Measurements from ENCODE around the gene PCNT. TPM values are rescaled to one million over a fixed set of nuclear protein-coding genes. Genes with fewer than 3 reads are reported as not detected.

PCNT gene
- total and polyA plus RNA-seq, 9 of the 15 experiments (the other 6 are each of a cell fraction or from before 2014, with no cell fraction given), result 9.1 to 53.5 (median 31.3) TPM

DNA sequence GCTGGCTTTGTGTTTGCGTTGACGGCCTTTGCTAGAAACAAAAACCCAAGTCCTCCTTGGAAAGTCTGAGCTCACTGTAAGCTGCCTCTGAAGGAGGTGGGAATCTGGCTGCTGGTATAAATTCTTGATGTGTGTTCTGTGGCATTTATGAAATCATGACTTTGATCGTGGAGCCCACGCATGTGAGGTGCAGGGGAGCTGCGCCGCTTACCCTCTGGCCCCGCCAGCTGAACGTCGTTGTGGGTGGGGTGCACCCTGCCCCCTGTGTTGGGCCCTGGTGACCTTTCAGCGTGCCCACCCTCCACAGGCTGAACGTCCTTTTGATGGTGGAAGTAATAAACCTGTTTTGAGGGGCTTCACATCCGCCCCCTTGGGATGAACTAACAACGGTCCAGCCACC is 113.6 kb downstream of the PCNT start:
- BruUV-seq (replicated peaks), result no TSS peak
- CTCF ChIA-PET (ENCODE audit: low intra/inter-chr PET ratio), result no interaction called here
- Histone ChIP-seq H3K9ac (ENCODE audit: insufficient read depth in 1 of 2, low read depth in 2 of 2, low read length in 2 of 2) (no peak overlapping the region), H4K20me1 (replicated peaks; ENCODE audit: control insufficient read depth, insufficient read depth, low read length) (no peaks in the 10 kb centered on the region), H3K9me3 (replicated peaks; ENCODE audit: control insufficient read depth, insufficient read depth, low read depth, low read length) (no peaks in the 10 kb centered on the region), H3K27ac (ENCODE audit: extremely low read depth, low read depth, low read length) (no peak overlapping the region), H2AFZ (ENCODE audit: low read depth, low read length) (no peak overlapping the region), H3K4me2 (ENCODE audit: insufficient read depth, low read length) (no peak overlapping the region), H3K4me3 (no peak overlapping the region), H3K27me3 (ENCODE audit: control insufficient read depth in 2 of 2, insufficient read depth in 2 of 2, low read length in 2 of 2) (no peaks in the 10 kb centered on the region), H3K36me3 (ENCODE audit: control insufficient read depth, insufficient read depth, low read length) (peaks cover 80% of the 10 kb centered on the region), H3K79me2 (ENCODE audit: control insufficient read depth, insufficient read depth, low read length) (no peaks in the 10 kb centered on the region), H3K9me1 (ENCODE audit: control insufficient read depth, insufficient read depth, low read length) (no peaks in the 10 kb centered on the region), H3K4me1 (replicated peaks in 1 of 2; ENCODE audit: control insufficient read depth in 2 of 2, insufficient read depth in 2 of 2, low read length in 2 of 2) (peaks cover 0 to 7% of the 10 kb centered on the region in 2 experiments; a peak in 1 of 5 replicates)
- FAIRE-seq (no peak), DNase-seq (ENCODE audit: extremely low read depth in 1 of 4, low spot score in 3 of 4) (no peak), ATAC-seq (no peak)
- POLR2A ChIA-PET, result interaction anchor here (0.6 to 1.2 kb wide), 2 partner anchors 21 to 1301 kb away, joined by 3 read pairs; partner anchors contain the start of gene DIP2A
- 94% methylated on average over 13 of the region's 13 CpGs for WGBS (ENCODE audit: insufficient coverage, low coverage, missing lambda C conversion rate)
- in situ Hi-C loops (cut with MboI), result no loop called here
- intact Hi-C loops (cut with micrococcal nuclease), result no loop called here
- TF ChIP-seq HDAC6 (IDR thresholded peaks at IDR 0.05; ENCODE audit: low read depth, low read length), result no peak
- TF ChIP-seq ZNF717 (CRISPR knock-in tag; IDR thresholded peaks at IDR 0.05), result no peak
- TF ChIP-seq CHD1 (IDR thresholded peaks at IDR 0.05; ENCODE audit: low read length), result no peak
- no peak for TF ChIP-seq POU5F1 (IDR thresholded peaks at IDR 0.05; ENCODE audit: borderline replicate concordance, low read depth, low read length, partially characterized antibody)
- TF ChIP-seq, protein P1, sequence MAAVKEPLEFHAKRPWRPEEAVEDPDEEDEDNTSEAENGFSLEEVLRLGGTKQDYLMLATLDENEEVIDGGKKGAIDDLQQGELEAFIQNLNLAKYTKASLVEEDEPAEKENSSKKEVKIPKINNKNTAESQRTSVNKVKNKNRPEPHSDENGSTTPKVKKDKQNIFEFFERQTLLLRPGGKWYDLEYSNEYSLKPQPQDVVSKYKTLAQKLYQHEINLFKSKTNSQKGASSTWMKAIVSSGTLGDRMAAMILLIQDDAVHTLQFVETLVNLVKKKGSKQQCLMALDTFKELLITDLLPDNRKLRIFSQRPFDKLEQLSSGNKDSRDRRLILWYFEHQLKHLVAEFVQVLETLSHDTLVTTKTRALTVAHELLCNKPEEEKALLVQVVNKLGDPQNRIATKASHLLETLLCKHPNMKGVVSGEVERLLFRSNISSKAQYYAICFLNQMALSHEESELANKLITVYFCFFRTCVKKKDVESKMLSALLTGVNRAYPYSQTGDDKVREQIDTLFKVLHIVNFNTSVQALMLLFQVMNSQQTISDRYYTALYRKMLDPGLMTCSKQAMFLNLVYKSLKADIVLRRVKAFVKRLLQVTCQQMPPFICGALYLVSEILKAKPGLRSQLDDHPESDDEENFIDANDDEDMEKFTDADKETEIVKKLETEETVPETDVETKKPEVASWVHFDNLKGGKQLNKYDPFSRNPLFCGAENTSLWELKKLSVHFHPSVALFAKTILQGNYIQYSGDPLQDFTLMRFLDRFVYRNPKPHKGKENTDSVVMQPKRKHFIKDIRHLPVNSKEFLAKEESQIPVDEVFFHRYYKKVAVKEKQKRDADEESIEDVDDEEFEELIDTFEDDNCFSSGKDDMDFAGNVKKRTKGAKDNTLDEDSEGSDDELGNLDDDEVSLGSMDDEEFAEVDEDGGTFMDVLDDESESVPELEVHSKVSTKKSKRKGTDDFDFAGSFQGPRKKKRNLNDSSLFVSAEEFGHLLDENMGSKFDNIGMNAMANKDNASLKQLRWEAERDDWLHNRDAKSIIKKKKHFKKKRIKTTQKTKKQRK (IDR thresholded peaks at IDR 0.05; ENCODE audit: borderline replicate concordance, low read depth, low read length), result no peak
- TF ChIP-seq SIN3B (IDR thresholded peaks at IDR 0.05; ENCODE audit: low read depth), result no peak
- no peak for TF ChIP-seq PYGO2 (tag; IDR thresholded peaks at IDR 0.05)
- no peak for TF ChIP-seq ZKSCAN1 (IDR thresholded peaks at IDR 0.05; ENCODE audit: low read depth, low read length)
- no peak for TF ChIP-seq ZNF3 (CRISPR knock-in tag; IDR thresholded peaks at IDR 0.05)
- no peak for TF ChIP-seq ZFP91 (CRISPR knock-in tag; IDR thresholded peaks at IDR 0.05)
- no peak for TF ChIP-seq ZNF175 (CRISPR knock-in tag; IDR thresholded peaks at IDR 0.05; ENCODE audit: low read depth)
- TF ChIP-seq CTCF (IDR thresholded peaks at IDR 0.05 in 2 of 3, conservative IDR thresholded peaks at IDR 0.05 in 1 of 3; ENCODE audit: insufficient read depth in 2 of 3, low read depth in 1 of 3, low read length in 3 of 3), result no peak
- TF ChIP-seq BRD4 (IDR thresholded peaks at IDR 0.05), result no peak
- TF ChIP-seq HMG20A (CRISPR knock-in tag; conservative IDR thresholded peaks at IDR 0.05), result no peak
- TF ChIP-seq ETS2 (tag; IDR thresholded peaks at IDR 0.05; ENCODE audit: borderline replicate concordance, poor library complexity, severe bottlenecking), result no peak
- no peak for TF ChIP-seq POLR3G (IDR thresholded peaks at IDR 0.05; ENCODE audit: extremely low read depth, insufficient read length, insufficient replicate concordance)
- TF ChIP-seq NFYB (IDR thresholded peaks at IDR 0.05; ENCODE audit: extremely low read depth, insufficient read length), result no peak
